Panc1 (cell line): ENCODE data around the gene PDPK1.

Source experiments
- POLR2AphosphoS5 ChIP-seq: IDR thresholded peaks from 2 replicates; pipeline ENCODE4 v1.6.1; 2012; ENCODE audit warnings: mild to moderate bottlenecking, low read depth, low read length, moderate library complexity
- TF ChIP-seq, protein P1 (sequence below): fragments of 450-650 bp; IDR thresholded peaks from 2 replicates; pipeline ENCODE4 v1.5.1; 2017; ENCODE audit warnings: mild to moderate bottlenecking

DNA sequence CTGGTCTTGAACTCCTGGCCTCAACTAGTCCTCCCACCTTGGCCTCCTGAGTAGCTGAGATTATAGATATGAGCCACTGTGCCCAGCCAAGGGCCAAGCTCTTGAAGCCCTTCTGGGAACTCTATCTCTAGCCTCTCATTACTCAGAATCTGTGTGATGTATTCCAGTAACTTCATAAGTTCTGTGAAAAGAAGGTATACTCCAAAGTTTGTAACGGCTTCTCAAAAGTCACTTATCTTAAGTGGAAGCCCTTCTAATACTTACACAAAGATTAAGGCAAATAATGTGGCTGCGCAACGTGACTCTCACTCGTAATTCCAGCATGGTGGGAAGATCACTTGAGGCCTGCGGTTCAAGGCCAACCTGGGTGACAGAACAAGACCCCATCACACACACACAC is 43.2 kb upstream of the PDPK1 start:
- TF ChIP-seq, protein P1, sequence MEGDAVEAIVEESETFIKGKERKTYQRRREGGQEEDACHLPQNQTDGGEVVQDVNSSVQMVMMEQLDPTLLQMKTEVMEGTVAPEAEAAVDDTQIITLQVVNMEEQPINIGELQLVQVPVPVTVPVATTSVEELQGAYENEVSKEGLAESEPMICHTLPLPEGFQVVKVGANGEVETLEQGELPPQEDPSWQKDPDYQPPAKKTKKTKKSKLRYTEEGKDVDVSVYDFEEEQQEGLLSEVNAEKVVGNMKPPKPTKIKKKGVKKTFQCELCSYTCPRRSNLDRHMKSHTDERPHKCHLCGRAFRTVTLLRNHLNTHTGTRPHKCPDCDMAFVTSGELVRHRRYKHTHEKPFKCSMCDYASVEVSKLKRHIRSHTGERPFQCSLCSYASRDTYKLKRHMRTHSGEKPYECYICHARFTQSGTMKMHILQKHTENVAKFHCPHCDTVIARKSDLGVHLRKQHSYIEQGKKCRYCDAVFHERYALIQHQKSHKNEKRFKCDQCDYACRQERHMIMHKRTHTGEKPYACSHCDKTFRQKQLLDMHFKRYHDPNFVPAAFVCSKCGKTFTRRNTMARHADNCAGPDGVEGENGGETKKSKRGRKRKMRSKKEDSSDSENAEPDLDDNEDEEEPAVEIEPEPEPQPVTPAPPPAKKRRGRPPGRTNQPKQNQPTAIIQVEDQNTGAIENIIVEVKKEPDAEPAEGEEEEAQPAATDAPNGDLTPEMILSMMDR: no peak
- TF ChIP-seq POLR2AphosphoS5: no peak
